NCI-H2196 treated with DMSO at 0.1 percent for 48 hours (cell line): ENCODE results near the gene OR6C70.
"Not testable (repeated sequence)": the region's sequence is repeated elsewhere in the genome, so short reads cannot be mapped to it uniquely, and the experiment has no call there.

Experiments
- DNase-seq: peaks from one replicate; lab custom pipeline; 2025; ENCODE audit not compliant: unreplicated experiment; lab: John Stamatoyannopoulos, UW

OR6C70 gene

GRCh38 chr12:55470088-55470829 is at the start of gene OR6C70:
TSS of gene OR6C70 (minus strand) at chr12:55470138. CDS start at chr12:55470138, 0 bp downstream.
- no peak for DNase-seq

- DNase-seq = no peak
These were observed 46.5 kb upstream of the OR6C70 start for GRCh38 chr12:55516391-55516790.

- no peak for DNase-seq
These were observed 45.8 kb upstream of the OR6C70 start for GRCh38 chr12:55515696-55516095.

GRCh38 chr12:55501601-55502000 is 31.7 kb upstream of the OR6C70 start:
- DNase-seq = no peak

DNA sequence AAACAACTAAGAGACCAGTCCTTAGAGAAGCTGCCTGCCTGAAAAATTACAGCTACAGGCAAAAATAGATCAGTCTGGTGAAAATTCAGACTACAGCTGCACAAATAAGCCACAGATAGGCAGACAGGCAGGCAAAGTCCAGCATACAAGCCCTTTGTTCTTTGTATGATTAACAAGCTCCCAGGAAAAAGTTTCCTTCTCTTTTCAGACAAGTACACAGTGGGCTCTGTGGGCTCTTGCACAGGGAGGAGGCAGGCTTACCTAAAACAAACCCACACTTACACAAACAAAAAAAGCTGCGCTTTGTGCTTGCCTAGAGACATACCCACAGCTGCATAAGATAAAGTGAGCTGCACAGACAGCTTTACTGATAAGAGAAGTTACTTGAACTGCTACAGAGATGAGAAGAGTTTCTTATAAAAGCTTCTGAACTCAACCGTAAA is 29.9 kb upstream of the OR6C70 start:
- no peak for DNase-seq

GRCh38 chr12:55499231-55499630 is 29.3 kb upstream of the OR6C70 start:
- no peak for DNase-seq

- no peak for DNase-seq
These were observed 25.6 kb upstream of the OR6C70 start for GRCh38 chr12:55495490-55495889.

GRCh38 chr12:55492078-55492477 is 22.1 kb upstream of the OR6C70 start, which contains the start of gene OR6C68:
TSS of gene OR6C68 (plus strand) at chr12:55492378. CDS start at chr12:55492378, 0 bp downstream.
- DNase-seq = no peak

DNA sequence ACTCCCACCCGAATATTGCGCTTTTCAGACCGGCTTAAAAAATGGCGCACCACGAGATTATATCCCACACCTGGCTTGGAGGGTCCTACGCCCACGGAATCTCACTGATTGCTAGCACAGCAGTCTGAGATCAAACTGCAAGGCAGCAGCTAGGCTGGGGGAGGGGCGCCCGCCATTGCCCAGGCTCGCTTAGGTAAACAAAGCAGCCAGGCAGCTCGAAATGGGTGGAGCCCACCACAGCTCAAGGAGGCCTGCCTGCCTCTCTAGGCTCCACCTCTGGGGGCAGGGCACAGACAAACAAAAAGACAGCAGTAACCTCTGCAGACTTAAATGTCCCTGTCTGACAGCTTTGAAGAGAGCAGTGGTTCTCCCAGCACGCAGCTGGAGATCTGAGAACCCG is 14.3 kb upstream of the OR6C70 start:
- not testable (repeated sequence) for DNase-seq

- DNase-seq = not testable (repeated sequence)
These were observed 9.2 kb upstream of the OR6C70 start for GRCh38 chr12:55479136-55479535.

DNA sequence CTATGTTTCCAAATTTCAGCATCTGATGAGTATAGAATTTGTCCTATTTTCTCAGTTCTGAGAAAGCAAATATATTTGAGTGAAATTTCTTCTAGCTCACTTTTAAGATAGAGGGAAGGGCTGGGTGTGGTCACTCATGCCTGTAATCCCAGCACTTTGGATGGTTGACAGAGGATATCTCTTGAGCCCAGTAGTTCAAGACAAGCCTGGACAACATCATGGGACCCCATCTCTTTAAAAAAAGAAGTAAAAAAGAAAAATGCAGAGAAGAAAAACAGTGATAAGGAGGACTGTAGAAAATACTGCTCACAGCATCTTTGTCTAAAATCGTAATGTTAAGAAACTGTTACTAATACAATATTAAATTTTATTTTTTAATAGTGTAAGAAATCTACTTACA is 2.3 kb upstream of the OR6C70 start:
- no peak for DNase-seq

GRCh38 chr12:55469291-55469690 is 647 bp downstream of the OR6C70 start:
- no peak for DNase-seq

DNA sequence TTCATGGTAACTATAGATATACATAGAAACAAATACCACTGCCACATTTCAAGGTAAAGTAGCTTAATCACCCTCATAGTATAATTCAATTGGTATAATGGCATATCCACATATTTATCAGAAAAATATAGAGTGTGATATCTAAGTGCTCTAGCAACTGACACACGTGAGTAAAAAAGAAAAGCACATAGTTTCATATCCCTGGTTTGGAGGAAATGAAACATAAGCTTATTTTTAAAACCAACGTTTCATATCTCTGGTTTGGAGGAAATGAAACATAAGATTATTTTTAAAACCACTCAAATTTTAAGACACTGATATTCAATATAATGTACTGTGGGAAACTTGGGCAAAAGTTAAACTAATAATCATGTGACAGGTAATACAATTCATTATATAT is 2.1 kb downstream of the OR6C70 start:
- DNase-seq = no peak

GRCh38 chr12:55464926-55465325 is 5.0 kb downstream of the OR6C70 start:
- DNase-seq = not testable (repeated sequence)

DNA sequence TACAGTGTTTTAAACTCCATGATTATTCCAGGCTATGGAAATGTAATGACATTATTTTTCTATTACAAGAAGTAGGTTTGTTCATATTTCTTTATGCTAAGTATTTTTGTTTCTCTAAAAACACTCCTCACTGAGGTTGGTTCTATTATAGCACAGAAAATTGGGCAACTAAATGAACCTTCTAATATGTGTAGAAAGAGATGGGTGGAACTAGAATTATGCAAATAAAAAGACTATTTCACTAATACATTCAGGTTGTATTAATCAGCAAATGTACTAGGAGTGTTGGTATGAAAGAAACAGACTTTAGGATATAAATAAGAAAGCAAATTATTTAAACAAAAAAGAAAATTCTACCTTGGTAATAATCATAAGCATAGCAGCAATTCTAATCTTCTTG is 21.1 kb downstream of the OR6C70 start:
- DNase-seq = no peak

GRCh38 chr12:55446326-55446725 is 23.6 kb downstream of the OR6C70 start:
- no peak for DNase-seq

- DNase-seq = no peak
These were observed 24.6 kb downstream of the OR6C70 start for GRCh38 chr12:55445357-55445756.

DNA sequence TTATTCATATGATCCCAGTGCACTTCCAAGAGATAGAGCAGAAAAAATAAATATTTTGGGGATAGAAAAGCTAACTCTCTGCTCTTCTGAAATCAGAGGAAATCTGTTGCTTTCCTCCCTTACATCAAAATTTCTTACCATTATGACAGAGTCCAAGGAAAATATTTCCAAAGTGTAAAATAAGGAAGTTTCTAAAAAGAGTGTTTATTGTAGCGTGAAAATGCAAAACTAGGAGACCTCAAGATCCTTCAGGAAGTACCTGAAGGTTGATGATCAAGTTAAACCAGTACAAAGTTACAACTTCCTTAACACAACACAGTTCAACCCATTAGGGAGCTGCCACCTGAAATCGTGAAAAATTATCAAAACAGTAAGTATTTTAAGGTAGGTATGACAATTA is 26.2 kb downstream of the OR6C70 start, which contains the start of gene OR6C2:
Gene OR6C2, plus strand, starts transcription at position 301 of the 400 bp plus-strand sequence. CDS start 8,138 bp downstream, outside the sequence.
- DNase-seq = no peak

- DNase-seq = not testable (repeated sequence)
These were observed 28.7 kb downstream of the OR6C70 start for GRCh38 chr12:55441233-55441632.

DNA sequence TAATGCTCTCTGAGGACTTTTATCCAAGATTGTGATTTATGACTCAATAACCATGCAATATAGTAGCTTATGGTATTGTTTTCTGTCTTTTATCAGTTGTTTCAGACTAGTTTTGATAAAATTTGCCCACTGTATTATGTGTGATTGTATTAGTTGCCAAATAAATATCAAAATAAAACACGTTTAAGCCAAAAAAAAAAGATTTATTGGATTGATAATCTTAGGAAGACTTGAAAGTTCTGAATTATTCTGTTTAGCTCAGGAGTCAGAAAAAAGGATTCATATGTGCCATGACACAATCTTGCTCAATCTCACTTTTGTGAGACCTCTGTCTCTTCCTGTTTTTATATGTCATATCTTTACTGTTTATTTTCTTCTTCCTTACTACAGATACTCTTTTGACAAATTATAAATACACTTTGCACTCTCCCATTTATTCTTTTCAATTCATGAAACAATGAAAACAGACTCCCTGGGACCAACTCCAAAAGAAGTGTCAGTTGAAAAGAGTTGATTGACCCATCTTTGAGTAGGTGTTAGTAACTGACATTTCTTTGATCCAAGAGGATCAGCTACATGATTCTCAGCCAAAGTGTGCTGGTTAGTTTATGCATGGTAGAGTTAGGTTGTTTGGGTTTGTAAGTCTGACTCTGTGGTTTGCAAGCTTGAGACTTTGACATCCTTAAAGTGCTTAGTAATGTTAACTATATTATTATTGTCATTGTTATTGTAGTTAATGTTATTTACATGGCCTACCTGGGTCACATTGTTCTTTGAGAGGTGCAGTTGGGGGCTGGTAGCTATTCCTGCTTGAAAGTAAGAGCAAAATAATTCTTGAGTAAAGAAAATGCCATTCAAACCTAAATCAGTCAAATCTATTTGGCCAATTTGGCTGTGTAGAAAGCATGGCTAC is 41.4 kb downstream of the OR6C70 start:
- no peak for DNase-seq

GRCh38 chr12:55425954-55426353 is 44.0 kb downstream of the OR6C70 start, which contains the start of gene OR6C76:
TSS of gene OR6C76 (plus strand) at chr12:55426254. CDS start at chr12:55426254, 0 bp downstream.
- no peak for DNase-seq
